Smooth muscle cell (in vitro differentiated cells): ENCODE measurements around the gene ANKRD17. TPM values are rescaled to one million over a fixed set of nuclear protein-coding genes. Genes with fewer than 3 reads are reported as not detected.
A peak's percentile ranks its signal among the peaks of the same experiment; 100 is the strongest.

Source experiments
- DNase-seq: peaks from one replicate; lab custom pipeline; 2025; ENCODE audit not compliant: unreplicated experiment; lab: John Stamatoyannopoulos, UW
- H2AFZ ChIP-seq: fragments of 200-600 bp; sonication (generic); 2 replicates; pipeline ENCODE4 v1.6.0; 2016; ENCODE audit warnings: antibody characterized with exemption, low read depth, mild to moderate bottlenecking
- H3F3A ChIP-seq: fragments of 200-600 bp; sonication (generic); 2 replicates; pipeline ENCODE4 v1.6.0; 2017; ENCODE audit warnings: antibody characterized with exemption, low read depth
- H3K27ac ChIP-seq: fragments of 200-600 bp; sonication (generic); 2 replicates; pipeline ENCODE4 v1.5.1; 2016; ENCODE audit warnings: low read depth, mild to moderate bottlenecking
- H3K27me3 ChIP-seq: fragments of 200-600 bp; sonication (generic); 2 replicates; pipeline ENCODE4 v1.6.1; 2016; ENCODE audit warnings: low read depth, mild to moderate bottlenecking
- H3K36me3 ChIP-seq: fragments of 200-600 bp; sonication (generic); 2 replicates; pipeline ENCODE4 v1.5.1; 2016; ENCODE audit warnings: low read depth
- H3K4me1 ChIP-seq: fragments of 200-600 bp; sonication (generic); 2 replicates; pipeline ENCODE4 v1.5.1; 2016; ENCODE audit warnings: low read depth
- H3K4me2 ChIP-seq: fragments of 200-600 bp; sonication (generic); 2 replicates; pipeline ENCODE4 v1.6.0; 2016; ENCODE audit warnings: mild to moderate bottlenecking
- H3K4me3 ChIP-seq: fragments of 200-600 bp; sonication (generic); 2 replicates; pipeline ENCODE4 v1.5.1; 2016; ENCODE audit warnings: mild to moderate bottlenecking
- H3K79me2 ChIP-seq: fragments of 200-600 bp; sonication (generic); 2 replicates; pipeline ENCODE4 v1.6.0; 2016; ENCODE audit warnings: low read depth, mild to moderate bottlenecking
- H3K9ac ChIP-seq: fragments of 200-600 bp; sonication (generic); 2 replicates; pipeline ENCODE4 v1.6.0; 2016; ENCODE audit warnings: low read depth
- H3K9me3 ChIP-seq: fragments of 200-600 bp; sonication (generic); replicated peaks from 2 replicates; pipeline ENCODE4 v1.5.1; 2016; ENCODE audit warnings: low read depth
- H4K20me1 ChIP-seq: fragments of 200-600 bp; sonication (generic); 2 replicates; pipeline ENCODE4 v1.6.0; 2016; ENCODE audit warnings: low read depth
- CTCF ChIP-seq: fragments of 200-600 bp; sonication (generic); IDR thresholded peaks from 2 replicates; pipeline ENCODE4 v1.5.1; 2017; ENCODE audit warnings: borderline replicate concordance, mild to moderate bottlenecking, antibody characterized with exemption; ENCODE audit not compliant: insufficient read depth, poor library complexity, severe bottlenecking
- WGBS: methylation state at CpG from one replicate; pipeline ENCODE4 v1.1.7; 2016; ENCODE audit warnings: low lambda C conversion rate; 5-methylcytosine and 5-hydroxymethylcytosine counted together
- polyA plus RNA-seq: library from polyadenylated mRNA; unstranded; fragments of >200 nt; fragmentation: Nextera tagmentation; extraction: Ambion mirVana; gene quantifications from 2 replicates; pipeline ENCODE4 v1.2.1, GENCODE V29; 2016
- total RNA-seq: library from RNA; depleted of rRNA; stranded (reverse); fragments of >200 nt; gene quantifications from 2 replicates; pipeline ENCODE4 v1.2.3, GENCODE V29; 2014

The ANKRD17 gene
- total and polyA plus RNA-seq, 2 experiments from 2014 or later, result 29.7 to 58.0 TPM

GRCh38 chr4:73142995-73143547 is 115.5 kb downstream of the ANKRD17 start:
- 96% methylated on average over 4 of the region's 4 CpGs for whole genome bisulfite sequencing
- no peaks in the 10 kb centered on the region for H3K27me3 ChIP-seq

GRCh38 chr4:73139991-73140390 is 118.6 kb downstream of the ANKRD17 start:
- Histone ChIP-seq H3K9me3 (no peaks in the 10 kb centered on the region), H3K4me1 (peaks cover 3% of the 10 kb centered on the region), H3K27me3 (no peaks in the 10 kb centered on the region), H2AFZ (no peak overlapping the region), H3F3A (no peaks in the 10 kb centered on the region), H3K27ac (no peak overlapping the region), H4K20me1 (peaks cover 18% of the 10 kb centered on the region), H3K79me2 (peaks cover 36% of the 10 kb centered on the region), H3K4me2 (no peak overlapping the region), H3K36me3 (peaks cover 45% of the 10 kb centered on the region), H3K4me3 (no peak overlapping the region), H3K9ac (no peak overlapping the region)
- 100% methylated on average over 2 of the region's 2 CpGs for WGBS
- DNase-seq, result no peak
- TF ChIP-seq CTCF, result no peak

More at GRCh38 chr4:73142995-73143547, 115.5 kb downstream of the ANKRD17 start:
- DNase-seq, result no peak
- Histone ChIP-seq H3K79me2 (peaks cover 17% of the 10 kb centered on the region), H3K4me1 (peaks cover 3% of the 10 kb centered on the region), H4K20me1 (peaks cover 3% of the 10 kb centered on the region), H3K9ac (no peak overlapping the region), H3K4me3 (no peak overlapping the region), H3K36me3 (peaks cover 42% of the 10 kb centered on the region), H3K9me3 (no peaks in the 10 kb centered on the region), H3F3A (no peaks in the 10 kb centered on the region), H2AFZ (no peak overlapping the region), H3K4me2 (no peak overlapping the region), H3K27ac (no peak overlapping the region)
- peak; percentile 31 for TF ChIP-seq CTCF

- no peak for DNase-seq
- Histone ChIP-seq H3K36me3 (peaks cover 40% of the 10 kb centered on the region), H4K20me1 (peaks cover 19% of the 10 kb centered on the region), H2AFZ (no peak overlapping the region), H3K9ac (no peak overlapping the region), H3K4me3 (no peak overlapping the region), H3K4me1 (peaks cover 3% of the 10 kb centered on the region), H3K79me2 (peaks cover 43% of the 10 kb centered on the region), H3K27me3 (no peaks in the 10 kb centered on the region), H3K27ac (no peak overlapping the region), H3K9me3 (no peaks in the 10 kb centered on the region), H3F3A (no peaks in the 10 kb centered on the region), H3K4me2 (no peak overlapping the region)
- no peak for TF ChIP-seq CTCF
- WGBS, result 90% methylated on average over 3 of the region's 3 CpGs
Observed at GRCh38 chr4:73139245-73139644, 119.4 kb downstream of the ANKRD17 start.

GRCh38 chr4:73137121-73137520 is 121.5 kb downstream of the ANKRD17 start:
- TF ChIP-seq CTCF, result no peak
- Histone ChIP-seq H2AFZ (no peak overlapping the region), H3K9ac (no peak overlapping the region), H3K27ac (no peak overlapping the region), H3F3A (no peaks in the 10 kb centered on the region), H3K9me3 (no peaks in the 10 kb centered on the region), H4K20me1 (peaks cover 16% of the 10 kb centered on the region), H3K4me3 (no peak overlapping the region), H3K4me1 (peaks cover 3% of the 10 kb centered on the region), H3K79me2 (peaks cover 42% of the 10 kb centered on the region), H3K4me2 (no peak overlapping the region), H3K27me3 (no peaks in the 10 kb centered on the region), H3K36me3 (peaks cover 37% of the 10 kb centered on the region)
- no peak for DNase-seq
- WGBS, result 83% methylated on average over 2 of the region's 2 CpGs
